OCI-LY7 (cell line): ENCODE results near the gene GPSM1. TPM values are rescaled to one million over a fixed set of nuclear protein-coding genes. Genes with fewer than 3 reads are reported as not detected.

Source experiments
- BruUV-seq: library from RNA; stranded (reverse); fragments of 400-500 nt; replicated peaks from 2 replicates; lab custom pipeline; 2021; lab: Mats Ljungman, UMichigan
- CTCF ChIA-PET: fragments of 300-600 bp; sonication (Branson Sonifier 250); formaldehyde crosslinking; loops from one replicate; lab custom pipeline; 2022; ENCODE audit warnings: antibody characterized with exemption; ENCODE audit not compliant: unreplicated experiment; lab: Charles Lee
- POLR2A ChIA-PET: fragments of 300-600 bp; sonication (Branson Sonifier 250); formaldehyde crosslinking; loops from one replicate; lab custom pipeline; 2022; ENCODE audit warnings: antibody characterized with exemption; lab: Charles Lee
- DNase-seq: peaks from one replicate; pipeline ENCODE4 v3.0.0-alpha.2; 2015; ENCODE audit warnings: low spot score
- H2AFZ ChIP-seq: fragments of 200-600 bp; sonication (generic), shearing (Covaris generic); 2 replicates; pipeline ENCODE4 v1.6.1; 2014; ENCODE audit warnings: mild to moderate bottlenecking, antibody characterized with exemption, low read length, moderate library complexity
- H3K27ac ChIP-seq: fragments of 200-600 bp; sonication (generic); 2 replicates; pipeline ENCODE4 v1.5.1; 2014; ENCODE audit warnings: mixed run types, low read depth, mild to moderate bottlenecking, moderate library complexity, low read length, inconsistent platforms; ENCODE audit not compliant: poor library complexity, severe bottlenecking
- H3K36me3 ChIP-seq: fragments of 200-600 bp; sonication (generic); 2 replicates; pipeline ENCODE4 v1.6.1; 2014; ENCODE audit warnings: mild to moderate bottlenecking, antibody characterized with exemption, low read length, moderate library complexity, mixed read lengths; ENCODE audit not compliant: insufficient read depth
- H3K4me1 ChIP-seq: fragments of 200-600 bp; sonication (generic); 2 replicates; pipeline ENCODE4 v1.5.1; 2014; ENCODE audit warnings: mild to moderate bottlenecking, low read length; ENCODE audit not compliant: insufficient read depth, poor library complexity, severe bottlenecking
- H3K4me2 ChIP-seq: fragments of 200-600 bp; sonication (generic); 2 replicates; pipeline ENCODE4 v1.6.1; 2014; ENCODE audit warnings: mild to moderate bottlenecking, low read length
- H3K4me3 ChIP-seq: fragments of 200-600 bp; sonication (generic); 2 replicates; pipeline ENCODE4 v1.5.1; 2014; ENCODE audit warnings: mild to moderate bottlenecking, low read depth, low read length; ENCODE audit not compliant: poor library complexity, severe bottlenecking
- H3K79me2 ChIP-seq: fragments of 200-600 bp; sonication (generic); 2 replicates; pipeline ENCODE4 v1.6.1; 2016; ENCODE audit warnings: low read depth, mild to moderate bottlenecking, low read length, moderate library complexity, mixed read lengths; ENCODE audit not compliant: insufficient read depth
- H3K9me2 ChIP-seq: fragments of 200-600 bp; sonication (generic); 2 replicates; pipeline ENCODE4 v1.6.1; 2016; ENCODE audit warnings: mild to moderate bottlenecking, low read length, mixed read lengths; ENCODE audit not compliant: insufficient read depth
- H3K9me3 ChIP-seq: fragments of 200-600 bp; sonication (generic); 2 replicates; pipeline ENCODE4 v1.6.1; 2014; ENCODE audit warnings: mild to moderate bottlenecking, mixed run types, low read length, mixed read lengths
- H4K20me1 ChIP-seq: fragments of 200-600 bp; sonication (generic); 2 replicates; pipeline ENCODE4 v1.6.1; 2014; ENCODE audit warnings: mild to moderate bottlenecking, antibody characterized with exemption, low read length, moderate library complexity, mixed read lengths; ENCODE audit not compliant: insufficient read depth
- EZH2phosphoT487 ChIP-seq: fragments of 200-600 bp; sonication (generic); IDR thresholded peaks from 2 replicates; pipeline ENCODE4 v1.6.1; 2018; ENCODE audit warnings: low read depth, borderline replicate concordance, mild to moderate bottlenecking, mixed run types, antibody characterized with exemption, low read length, moderate library complexity, mixed read lengths
- intact Hi-C: fragments of 100-400 bp; cut with micrococcal nuclease; formaldehyde crosslinking; loops from one replicate; pipeline ENCODE4 v1.10.0; 2022; ENCODE audit not compliant: unreplicated experiment
- total RNA-seq, 2 experiments: library from RNA; depleted of rRNA in 1 of 2; stranded (reverse); fragments of >200 nt in 1 of 2; shearing (Covaris generic) in 1 of 2; gene quantifications; 2 replicates each; pipeline ENCODE4 v1.2.3, GENCODE V29; 2014 to 2022
- TF ChIP-seq, protein P1 (sequence below): fragments of 200-600 bp; sonication (generic); conservative IDR thresholded peaks from 2 replicates; pipeline ENCODE4 v1.5.1; 2014; ENCODE audit warnings: mild to moderate bottlenecking, antibody characterized with exemption, low read length, moderate library complexity, mixed read lengths

The GPSM1 gene
- total RNA-seq, 2 experiments from 2014 or later, result not detected

DNA sequence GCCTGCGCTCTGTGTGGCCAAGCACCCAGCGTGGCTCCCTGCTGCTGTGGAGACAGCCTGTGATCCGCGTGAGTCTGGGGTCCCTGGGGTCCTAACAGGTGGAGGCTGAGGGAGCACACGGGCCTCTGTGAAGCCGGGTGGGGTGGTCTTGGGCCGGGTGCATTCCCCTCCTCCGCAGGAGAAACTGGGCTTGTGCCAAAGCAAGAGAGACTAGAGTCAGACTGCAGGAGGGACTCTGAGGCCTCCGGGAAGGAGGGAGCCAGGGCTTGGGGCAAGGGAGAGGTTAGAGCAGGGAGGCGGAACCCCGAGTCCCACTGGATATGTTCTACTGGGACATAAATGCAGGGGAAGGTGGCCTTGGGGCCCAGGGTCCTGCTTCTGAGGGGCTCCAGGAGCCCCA is 25.7 kb downstream of the GPSM1 start:
- Histone ChIP-seq H2AFZ (no peak overlapping the region), H3K9me3 (no peaks in the 10 kb centered on the region), H3K9me2 (no peaks in the 10 kb centered on the region), H3K4me1 (no peaks in the 10 kb centered on the region), H4K20me1 (no peaks in the 10 kb centered on the region), H3K79me2 (no peaks in the 10 kb centered on the region), H3K4me2 (no peak overlapping the region), H3K4me3 (no peak overlapping the region), H3K27ac (no peak overlapping the region), H3K36me3 (no peaks in the 10 kb centered on the region)
- no TSS peak for BruUV-seq
- ChIA-PET POLR2A (no interaction called here), CTCF (no interaction called here)
- TF ChIP-seq, protein P1, sequence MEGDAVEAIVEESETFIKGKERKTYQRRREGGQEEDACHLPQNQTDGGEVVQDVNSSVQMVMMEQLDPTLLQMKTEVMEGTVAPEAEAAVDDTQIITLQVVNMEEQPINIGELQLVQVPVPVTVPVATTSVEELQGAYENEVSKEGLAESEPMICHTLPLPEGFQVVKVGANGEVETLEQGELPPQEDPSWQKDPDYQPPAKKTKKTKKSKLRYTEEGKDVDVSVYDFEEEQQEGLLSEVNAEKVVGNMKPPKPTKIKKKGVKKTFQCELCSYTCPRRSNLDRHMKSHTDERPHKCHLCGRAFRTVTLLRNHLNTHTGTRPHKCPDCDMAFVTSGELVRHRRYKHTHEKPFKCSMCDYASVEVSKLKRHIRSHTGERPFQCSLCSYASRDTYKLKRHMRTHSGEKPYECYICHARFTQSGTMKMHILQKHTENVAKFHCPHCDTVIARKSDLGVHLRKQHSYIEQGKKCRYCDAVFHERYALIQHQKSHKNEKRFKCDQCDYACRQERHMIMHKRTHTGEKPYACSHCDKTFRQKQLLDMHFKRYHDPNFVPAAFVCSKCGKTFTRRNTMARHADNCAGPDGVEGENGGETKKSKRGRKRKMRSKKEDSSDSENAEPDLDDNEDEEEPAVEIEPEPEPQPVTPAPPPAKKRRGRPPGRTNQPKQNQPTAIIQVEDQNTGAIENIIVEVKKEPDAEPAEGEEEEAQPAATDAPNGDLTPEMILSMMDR, result no peak
- TF ChIP-seq EZH2phosphoT487, result no peak
- intact Hi-C loops, result no loop called here
- no peak for DNase-seq

DNA sequence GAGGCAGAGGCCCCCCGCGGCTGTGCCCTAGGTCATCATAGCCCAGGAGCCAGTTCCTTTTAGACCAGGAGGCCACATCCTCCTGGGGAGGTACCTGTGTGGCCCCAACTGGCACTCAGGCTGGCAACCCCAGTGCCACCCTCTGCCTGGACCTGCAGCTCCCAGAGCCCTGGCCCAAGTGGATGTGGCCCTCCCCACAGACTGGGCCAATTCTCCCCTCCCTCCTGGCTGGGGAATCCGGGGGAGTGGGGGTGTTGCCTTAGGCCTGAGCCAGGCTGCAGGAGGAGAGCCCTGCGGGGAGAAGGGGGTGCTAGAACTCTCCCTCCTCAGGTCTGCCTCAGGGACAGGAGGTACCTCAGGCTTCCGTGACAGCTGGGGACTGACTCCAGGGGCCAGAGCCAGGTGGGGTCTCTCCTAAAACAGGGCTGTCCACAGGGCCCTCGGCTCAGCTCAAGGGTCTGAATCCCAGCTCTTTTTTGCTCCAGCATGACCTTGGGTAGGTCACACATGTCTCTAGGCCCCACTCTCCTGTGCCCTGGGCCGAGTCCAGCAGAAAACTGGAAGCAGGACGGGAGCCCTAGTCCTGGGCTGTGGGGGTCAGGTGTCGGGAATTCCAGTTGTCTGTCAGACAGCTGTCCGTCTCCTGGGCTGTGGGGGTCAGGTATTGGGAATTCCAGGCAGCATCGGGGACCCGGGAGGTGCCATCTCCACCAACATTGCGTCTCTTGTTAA is 26.6 kb downstream of the GPSM1 start:
- POLR2A ChIA-PET, result no interaction called here
- no TSS peak for BruUV-seq

More for the DNA sequence above, 26.6 kb downstream of the GPSM1 start:
- no peak overlapping the region for H3K4me2 ChIP-seq
- intact Hi-C loops, result no loop called here
- no peak overlapping the region for H2AFZ ChIP-seq
- no peak for DNase-seq
- TF ChIP-seq, protein P1, result no peak
- TF ChIP-seq EZH2phosphoT487, result no peak
- CTCF ChIA-PET, result no interaction called here
- no peaks in the 10 kb centered on the region for H3K9me2 ChIP-seq
- no peaks in the 10 kb centered on the region for H3K4me1 ChIP-seq
- H4K20me1 ChIP-seq, result no peaks in the 10 kb centered on the region
- no peaks in the 10 kb centered on the region for H3K36me3 ChIP-seq
- no peak overlapping the region for H3K4me3 ChIP-seq
- no peaks in the 10 kb centered on the region for H3K79me2 ChIP-seq
- H3K9me3 ChIP-seq, result no peaks in the 10 kb centered on the region
- no peak overlapping the region for H3K27ac ChIP-seq
